VCaP (cell line): ENCODE results near the gene NR6A1.

Source experiments
- H3K27ac ChIP-seq: fragments of 450-650 bp; 2 replicates; pipeline ENCODE4 v1.5.1; 2017
- TF ChIP-seq, protein P1 (sequence below): fragments of 450-650 bp; conservative IDR thresholded peaks from 2 replicates; pipeline ENCODE4 v1.5.1; 2017; ENCODE audit warnings: mild to moderate bottlenecking, moderate library complexity

Gene NR6A1

DNA sequence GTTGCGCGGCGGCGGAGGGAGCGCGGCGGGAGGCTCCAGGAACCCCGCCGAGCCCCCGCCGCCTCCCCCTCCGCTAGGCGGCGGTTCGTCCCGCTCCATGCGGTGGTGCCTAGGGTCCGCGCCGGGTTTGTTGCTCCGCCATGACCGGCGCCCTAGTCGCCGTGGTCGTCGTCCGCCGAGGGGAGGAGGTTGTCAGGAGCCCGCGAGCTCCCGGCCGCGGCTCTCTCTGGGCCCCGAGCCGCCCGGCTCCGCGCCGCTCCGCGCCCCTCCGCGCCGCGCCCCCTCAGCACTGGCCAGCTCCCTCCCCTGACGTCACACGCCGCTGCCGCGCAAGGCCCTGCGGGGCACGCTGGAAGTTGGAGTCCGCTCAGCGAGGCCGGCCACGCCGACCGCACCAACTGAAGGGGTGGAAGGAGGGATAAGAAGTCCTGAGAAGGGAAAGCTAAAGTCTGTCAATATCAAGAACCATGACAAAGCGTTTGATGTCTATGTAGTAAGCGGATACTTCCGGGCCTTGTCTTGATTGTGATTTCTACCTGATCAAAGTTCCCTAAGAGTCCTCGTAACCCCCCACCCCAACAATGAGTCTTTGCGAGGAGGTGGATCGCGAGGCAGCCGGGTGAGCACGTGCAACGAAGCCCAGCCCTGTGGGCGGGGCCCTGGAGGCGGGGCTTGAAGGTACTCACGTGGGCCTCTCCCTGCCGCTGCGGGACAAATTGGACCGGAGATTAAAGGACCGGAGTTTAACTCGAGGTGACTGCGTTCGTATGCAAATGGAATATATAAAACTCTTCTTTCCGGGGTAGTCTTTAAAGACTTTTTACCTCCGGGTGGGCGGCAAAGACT, at the start of gene NR6A1:
Gene NR6A1 (minus strand): TSS at position 291 of the 846 bp plus-strand sequence.
- TF ChIP-seq, protein P1, sequence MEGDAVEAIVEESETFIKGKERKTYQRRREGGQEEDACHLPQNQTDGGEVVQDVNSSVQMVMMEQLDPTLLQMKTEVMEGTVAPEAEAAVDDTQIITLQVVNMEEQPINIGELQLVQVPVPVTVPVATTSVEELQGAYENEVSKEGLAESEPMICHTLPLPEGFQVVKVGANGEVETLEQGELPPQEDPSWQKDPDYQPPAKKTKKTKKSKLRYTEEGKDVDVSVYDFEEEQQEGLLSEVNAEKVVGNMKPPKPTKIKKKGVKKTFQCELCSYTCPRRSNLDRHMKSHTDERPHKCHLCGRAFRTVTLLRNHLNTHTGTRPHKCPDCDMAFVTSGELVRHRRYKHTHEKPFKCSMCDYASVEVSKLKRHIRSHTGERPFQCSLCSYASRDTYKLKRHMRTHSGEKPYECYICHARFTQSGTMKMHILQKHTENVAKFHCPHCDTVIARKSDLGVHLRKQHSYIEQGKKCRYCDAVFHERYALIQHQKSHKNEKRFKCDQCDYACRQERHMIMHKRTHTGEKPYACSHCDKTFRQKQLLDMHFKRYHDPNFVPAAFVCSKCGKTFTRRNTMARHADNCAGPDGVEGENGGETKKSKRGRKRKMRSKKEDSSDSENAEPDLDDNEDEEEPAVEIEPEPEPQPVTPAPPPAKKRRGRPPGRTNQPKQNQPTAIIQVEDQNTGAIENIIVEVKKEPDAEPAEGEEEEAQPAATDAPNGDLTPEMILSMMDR, result peak; percentile 32

DNA sequence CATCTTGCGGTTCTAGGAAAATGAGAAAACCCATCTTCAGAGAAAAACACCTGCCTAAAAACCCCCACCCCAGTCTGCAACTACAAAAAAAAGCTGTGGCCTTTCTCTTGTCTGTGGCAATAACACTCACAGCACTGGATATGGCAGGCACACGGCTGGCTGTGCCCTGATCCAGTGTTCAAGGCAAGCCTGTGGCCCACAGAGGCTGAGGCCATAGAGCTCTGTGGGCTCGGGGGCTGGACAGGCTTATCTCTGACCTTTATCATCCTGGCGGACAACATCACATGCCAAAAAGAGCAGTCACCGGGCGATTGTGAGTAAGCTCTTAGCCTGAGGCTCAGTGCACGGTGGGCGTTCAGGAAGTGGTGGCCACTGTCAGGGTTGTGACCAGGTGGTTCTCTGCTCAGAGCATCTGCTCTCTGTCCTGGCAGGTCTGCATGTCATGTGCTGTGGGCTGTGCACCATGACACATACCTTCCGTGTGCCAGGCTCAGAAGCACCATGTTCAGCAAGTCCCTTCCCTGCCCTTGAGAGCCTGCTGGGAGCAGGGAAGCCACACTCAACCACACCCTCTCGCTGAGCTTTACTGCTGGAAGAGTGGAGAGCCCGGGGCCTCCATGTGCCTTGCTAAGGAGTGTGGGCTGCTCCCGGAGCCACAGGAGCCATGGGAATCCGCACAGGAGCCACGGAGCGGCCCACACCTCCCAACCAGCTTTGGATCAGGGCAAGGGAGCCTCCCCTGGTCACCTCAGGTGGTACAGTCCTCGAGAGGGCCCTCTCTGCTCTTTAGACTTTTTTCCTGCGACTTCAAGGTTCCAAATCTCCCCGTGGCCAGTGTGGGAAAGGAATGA, 47.5 kb upstream of the NR6A1 start:
- TF ChIP-seq, protein P1, result no peak
- H3K27ac ChIP-seq, result no peak overlapping the region

More for the DNA sequence above, at the start of gene NR6A1:
- H3K27ac ChIP-seq, result peak within 1 kb of the TSS; percentile 77

DNA sequence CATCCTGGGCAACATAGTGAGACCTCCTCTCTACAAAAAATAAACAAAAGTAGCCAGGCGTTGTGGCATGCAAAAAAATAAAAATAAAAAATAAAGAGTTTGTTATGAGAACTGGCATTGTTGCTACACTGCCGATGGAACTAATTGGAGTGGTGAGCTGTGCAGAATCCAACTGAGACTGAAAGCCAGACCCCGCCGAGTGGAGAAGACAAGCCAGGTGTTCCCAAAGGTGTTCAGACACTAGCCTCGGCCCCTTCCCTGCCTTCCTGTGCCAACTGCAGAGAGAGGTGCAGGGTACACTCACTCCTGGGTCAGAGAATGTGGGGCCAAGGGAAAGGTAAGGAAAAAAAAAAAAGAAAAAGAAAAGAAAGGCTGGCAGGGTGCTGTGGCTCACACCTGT, 44.5 kb upstream of the NR6A1 start:
- TF ChIP-seq, protein P1, result no peak
- H3K27ac ChIP-seq, result no peak overlapping the region

DNA sequence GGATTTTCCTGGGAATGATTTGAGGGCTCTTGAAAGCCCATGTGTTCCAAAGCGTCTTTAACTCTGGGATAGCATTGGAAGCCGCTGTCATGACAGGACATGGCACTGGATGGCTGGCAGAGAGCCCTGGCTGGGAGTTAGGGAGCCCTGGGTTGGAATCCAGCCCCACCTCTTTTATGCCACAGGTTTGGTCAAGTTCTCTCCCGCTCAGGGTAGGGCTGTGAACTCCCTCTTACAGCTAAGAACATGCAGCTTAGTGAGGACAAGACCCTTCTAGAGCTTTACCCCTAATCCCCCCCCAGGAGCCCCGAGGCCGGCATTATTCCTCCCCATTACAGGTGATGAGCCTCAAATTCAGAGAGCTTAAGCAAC, 43.0 kb upstream of the NR6A1 start:
- H3K27ac ChIP-seq, result no peak overlapping the region
- TF ChIP-seq, protein P1, result no peak

DNA sequence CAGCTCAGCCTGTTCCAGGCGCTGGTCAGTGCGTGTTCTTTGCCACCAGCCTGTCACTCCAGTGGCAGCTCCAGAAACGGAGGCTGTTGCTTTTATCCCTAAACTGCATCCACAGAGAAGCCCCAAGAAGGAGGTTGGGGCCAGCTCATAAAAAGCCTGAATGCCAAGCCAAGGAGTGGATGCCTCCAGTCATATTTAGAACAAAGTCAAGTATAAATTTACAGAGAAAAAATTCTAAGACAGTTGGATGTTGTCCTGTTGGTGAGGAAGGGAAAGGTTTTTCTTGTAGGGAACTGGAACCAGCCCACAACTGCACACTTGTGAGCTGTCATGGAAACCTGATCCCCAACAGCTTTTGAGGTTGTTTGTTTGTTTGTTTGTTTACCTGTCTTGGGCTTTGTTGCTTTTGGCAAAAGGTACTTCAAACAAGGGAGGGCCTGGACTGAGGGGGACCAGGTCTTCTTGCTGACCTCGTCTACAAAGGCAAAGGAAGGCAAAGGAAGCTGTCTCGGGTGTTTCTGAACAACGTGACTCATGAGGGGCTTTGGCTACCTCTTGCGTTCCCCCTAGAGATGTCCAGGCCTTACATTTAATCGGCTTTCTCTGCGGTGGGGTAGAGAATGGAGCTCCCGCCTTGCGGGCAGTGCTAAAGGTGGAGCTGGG, 42.5 kb upstream of the NR6A1 start:
- TF ChIP-seq, protein P1, result no peak
- H3K27ac ChIP-seq, result no peak overlapping the region

DNA sequence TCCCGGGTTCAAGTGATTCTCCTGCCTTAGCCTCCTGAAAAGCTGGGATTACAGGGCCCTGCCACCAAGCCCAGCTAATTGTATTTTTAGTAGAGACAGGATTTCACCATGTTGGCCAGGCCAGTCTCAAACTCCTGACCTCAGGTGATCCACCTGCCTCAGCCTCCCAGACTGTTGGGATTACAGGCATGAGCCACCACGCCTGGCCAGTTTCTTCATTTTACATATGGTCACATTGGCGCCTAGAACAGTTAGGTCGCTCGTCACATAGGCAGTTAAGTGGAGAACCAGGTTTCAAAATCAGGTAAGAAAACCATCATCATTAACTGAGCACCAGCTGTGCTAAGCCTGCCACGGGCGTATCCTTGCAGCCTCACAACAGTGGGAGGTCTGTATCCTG, 41.9 kb upstream of the NR6A1 start:
- TF ChIP-seq, protein P1, result no peak
- no peak overlapping the region for H3K27ac ChIP-seq

DNA sequence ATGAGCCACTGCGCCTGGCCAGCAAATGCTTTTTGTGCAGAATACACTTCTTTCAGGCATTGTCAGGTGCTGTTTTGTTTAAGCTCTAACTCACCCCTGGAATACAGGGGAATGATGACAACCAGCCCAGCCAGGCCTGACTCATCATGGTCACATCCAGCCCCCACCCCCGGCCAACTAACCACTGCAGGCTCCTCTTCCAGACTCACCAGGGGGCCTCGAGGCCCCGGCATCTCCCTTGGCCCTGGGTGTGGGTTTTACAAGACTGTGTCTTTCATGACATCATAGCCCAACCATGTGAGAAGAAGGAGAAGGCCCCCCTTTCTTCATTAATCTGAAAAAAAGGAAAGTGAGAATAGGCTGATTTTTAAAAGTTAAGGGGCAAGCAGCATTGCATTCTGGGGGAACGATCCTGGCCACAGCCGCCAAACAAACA, 41.3 kb upstream of the NR6A1 start:
- H3K27ac ChIP-seq, result no peak overlapping the region

More for the DNA sequence above, 41.3 kb upstream of the NR6A1 start:
- TF ChIP-seq, protein P1, result no peak
